DND-41 (cell line): ENCODE data around the gene MEAF6.

Source experiments
- ATAC-seq: fragments of 200-7000 bp; cut with Tn5 transposase; 3 replicates; pipeline ENCODE4 v1.9.1; 2021; ENCODE audit warnings: low read depth; ENCODE audit not compliant: insufficient read depth
- DNase-seq: peaks from one replicate; pipeline ENCODE4 v3.0.0-alpha.2; 2020
- H2AFZ ChIP-seq: 2 replicates; pipeline ENCODE4 v1.6.0; 2012; ENCODE audit warnings: low read depth, low read length
- H3K27ac ChIP-seq: 2 replicates; pipeline ENCODE4 v1.5.1; 2012; ENCODE audit warnings: low read length, inconsistent platforms
- H3K27me3 ChIP-seq: fragments of 200-600 bp; sonication (generic); 2 replicates; pipeline ENCODE4 v1.6.0; 2012; ENCODE audit warnings: low read length, mild to moderate bottlenecking, inconsistent platforms; ENCODE audit not compliant: insufficient read depth, poor library complexity
- H3K36me3 ChIP-seq: 2 replicates; pipeline ENCODE4 v1.5.1; 2012; ENCODE audit warnings: low read length, inconsistent platforms; ENCODE audit not compliant: insufficient read depth
- H3K4me1 ChIP-seq: 2 replicates; pipeline ENCODE4 v1.5.1; 2012; ENCODE audit warnings: mild to moderate bottlenecking, low read length; ENCODE audit not compliant: insufficient read depth
- H3K4me2 ChIP-seq: 2 replicates; pipeline ENCODE4 v1.6.0; 2012; ENCODE audit warnings: mild to moderate bottlenecking, moderate library complexity, low read length, inconsistent platforms; ENCODE audit not compliant: insufficient read depth
- H3K4me3 ChIP-seq, 2 experiments: fragments of 200-600 bp in 1 of 2; shearing (Covaris generic) in 1 of 2; 2 replicates each; pipeline ENCODE4 v1.5.1; 2012 to 2016; ENCODE audit warnings: inconsistent platforms in 2 of 2, low read length in 2 of 2, mild to moderate bottlenecking in 2 of 2, low read depth in 1 of 2, moderate library complexity in 1 of 2
- H3K79me2 ChIP-seq: 2 replicates; pipeline ENCODE4 v1.6.0; 2012; ENCODE audit warnings: low read length, inconsistent platforms; ENCODE audit not compliant: insufficient read depth
- H3K9ac ChIP-seq: 2 replicates; pipeline ENCODE4 v1.6.0; 2012; ENCODE audit warnings: low read depth, mild to moderate bottlenecking, inconsistent platforms, low read length, moderate library complexity
- H3K9me3 ChIP-seq: 2 replicates; pipeline ENCODE4 v1.5.1; 2012; ENCODE audit warnings: low read length, moderate library complexity, mild to moderate bottlenecking, inconsistent platforms; ENCODE audit not compliant: insufficient read depth, severe bottlenecking
- H4K20me1 ChIP-seq: 2 replicates; pipeline ENCODE4 v1.6.0; 2012; ENCODE audit warnings: low read length; ENCODE audit not compliant: insufficient read depth
- CTCF ChIP-seq: IDR thresholded peaks from 2 replicates; pipeline ENCODE4 v1.5.1; 2012; ENCODE audit warnings: borderline replicate concordance, low read length, moderate library complexity, mild to moderate bottlenecking; ENCODE audit not compliant: poor library complexity, severe bottlenecking; ENCODE audit errors: extremely low read depth
- EZH2 ChIP-seq: IDR thresholded peaks from 3 replicates; pipeline ENCODE4 v1.6.1; 2012; ENCODE audit warnings: borderline replicate concordance, low read depth, mild to moderate bottlenecking, moderate library complexity, low read length, inconsistent platforms; ENCODE audit not compliant: severe bottlenecking

The MEAF6 gene

GRCh38 chr1:37493336-37494098 lies 21.0 kb downstream of the MEAF6 start:
- ATAC-seq (no peak), DNase-seq (no peak)
- Histone ChIP-seq H2AFZ (no peak overlapping the region), H3K4me3 (no peak overlapping the region), H3K9ac (no peak overlapping the region), H3K4me1 (no peaks in the 10 kb centered on the region), H3K79me2 (no peaks in the 10 kb centered on the region), H4K20me1 (peaks cover 4% of the 10 kb centered on the region; the same call in 1 of the 2 replicates), H3K36me3 (peaks cover 68% of the 10 kb centered on the region), H3K27me3 (no peaks in the 10 kb centered on the region), H3K9me3 (no peaks in the 10 kb centered on the region), H3K4me2 (no peak overlapping the region), H3K27ac (no peak overlapping the region)
- TF ChIP-seq EZH2, result no peak
- TF ChIP-seq CTCF, result no peak

- DNase-seq, result no peak
- Histone ChIP-seq H3K27ac (no peak overlapping the region), H3K4me3 (no peak overlapping the region), H3K4me2 (no peak overlapping the region), H2AFZ (no peak overlapping the region), H3K4me1 (no peaks in the 10 kb centered on the region), H3K9me3 (no peaks in the 10 kb centered on the region), H3K36me3 (peaks cover 49% of the 10 kb centered on the region), H3K9ac (no peak overlapping the region), H4K20me1 (peaks cover 11% of the 10 kb centered on the region), H3K79me2 (no peaks in the 10 kb centered on the region), H3K27me3 (no peaks in the 10 kb centered on the region)
- ATAC-seq, result no peak
- TF ChIP-seq CTCF, result no peak
Observed at GRCh38 chr1:37487619-37487984, 27.0 kb downstream of the MEAF6 start.

- Histone ChIP-seq H3K4me2 (no peak overlapping the region), H3K9me3 (no peaks in the 10 kb centered on the region), H3K9ac (no peak overlapping the region), H3K27ac (peak overlapping the region; percentile 50; the same call in 1 of the 2 replicates), H4K20me1 (peaks cover 13% of the 10 kb centered on the region), H3K36me3 (peaks cover 54% of the 10 kb centered on the region), H3K27me3 (no peaks in the 10 kb centered on the region), H3K4me1 (no peaks in the 10 kb centered on the region), H3K79me2 (no peaks in the 10 kb centered on the region), H2AFZ (no peak overlapping the region), H3K4me3 (no peak overlapping the region)
- ATAC-seq (peak; percentile 83), DNase-seq (peak; percentile 75)
- no peak for TF ChIP-seq EZH2
- TF ChIP-seq CTCF, result peak; percentile 96
Observed at GRCh38 chr1:37486680-37487618, 27.6 kb downstream of the MEAF6 start.
